ENCODE results near the gene RCOR1. TPM values are rescaled to one million over a fixed set of nuclear protein-coding genes. Genes with fewer than 3 reads are reported as not detected.

Gene RCOR1
- polyA plus RNA-seq, 1 donor from 2014 or later, result 10.4 TPM

DNA sequence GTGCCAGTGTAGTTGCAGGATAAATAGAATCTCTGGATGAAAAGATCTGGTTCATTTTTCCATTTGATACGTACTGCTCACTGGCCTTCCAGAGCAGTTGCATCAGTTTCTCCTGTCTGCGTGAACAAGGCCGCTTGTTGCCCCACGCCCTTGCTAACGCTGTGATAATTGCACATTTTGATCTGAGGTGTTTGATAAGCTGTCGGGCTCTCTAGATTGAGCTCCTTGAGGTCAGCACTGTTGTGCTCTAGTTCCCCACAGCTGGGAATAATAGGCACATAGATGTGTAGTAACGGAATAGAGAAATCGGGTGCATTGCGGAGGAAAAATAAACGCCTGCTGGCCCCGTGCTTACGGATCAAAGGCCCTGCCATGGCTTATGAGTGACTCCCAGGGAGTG lies 142.0 kb downstream of the RCOR1 start:
- H3K4me2 ChIP-seq (ENCODE audit: low read length), result no peak overlapping the region
- TF ChIP-seq EP300 (conservative IDR thresholded peaks at IDR 0.05; ENCODE audit: poor library complexity, severe bottlenecking) (no peak), EZH2 (IDR thresholded peaks at IDR 0.05; ENCODE audit: borderline replicate concordance, insufficient read depth, low read length, poor library complexity, severe bottlenecking) (no peak), CTCF (IDR thresholded peaks at IDR 0.05; ENCODE audit: poor library complexity, severe bottlenecking) (no peak), POLR2AphosphoS5 (IDR thresholded peaks at IDR 0.05) (no peak)
- TF ChIP-seq, protein P1, sequence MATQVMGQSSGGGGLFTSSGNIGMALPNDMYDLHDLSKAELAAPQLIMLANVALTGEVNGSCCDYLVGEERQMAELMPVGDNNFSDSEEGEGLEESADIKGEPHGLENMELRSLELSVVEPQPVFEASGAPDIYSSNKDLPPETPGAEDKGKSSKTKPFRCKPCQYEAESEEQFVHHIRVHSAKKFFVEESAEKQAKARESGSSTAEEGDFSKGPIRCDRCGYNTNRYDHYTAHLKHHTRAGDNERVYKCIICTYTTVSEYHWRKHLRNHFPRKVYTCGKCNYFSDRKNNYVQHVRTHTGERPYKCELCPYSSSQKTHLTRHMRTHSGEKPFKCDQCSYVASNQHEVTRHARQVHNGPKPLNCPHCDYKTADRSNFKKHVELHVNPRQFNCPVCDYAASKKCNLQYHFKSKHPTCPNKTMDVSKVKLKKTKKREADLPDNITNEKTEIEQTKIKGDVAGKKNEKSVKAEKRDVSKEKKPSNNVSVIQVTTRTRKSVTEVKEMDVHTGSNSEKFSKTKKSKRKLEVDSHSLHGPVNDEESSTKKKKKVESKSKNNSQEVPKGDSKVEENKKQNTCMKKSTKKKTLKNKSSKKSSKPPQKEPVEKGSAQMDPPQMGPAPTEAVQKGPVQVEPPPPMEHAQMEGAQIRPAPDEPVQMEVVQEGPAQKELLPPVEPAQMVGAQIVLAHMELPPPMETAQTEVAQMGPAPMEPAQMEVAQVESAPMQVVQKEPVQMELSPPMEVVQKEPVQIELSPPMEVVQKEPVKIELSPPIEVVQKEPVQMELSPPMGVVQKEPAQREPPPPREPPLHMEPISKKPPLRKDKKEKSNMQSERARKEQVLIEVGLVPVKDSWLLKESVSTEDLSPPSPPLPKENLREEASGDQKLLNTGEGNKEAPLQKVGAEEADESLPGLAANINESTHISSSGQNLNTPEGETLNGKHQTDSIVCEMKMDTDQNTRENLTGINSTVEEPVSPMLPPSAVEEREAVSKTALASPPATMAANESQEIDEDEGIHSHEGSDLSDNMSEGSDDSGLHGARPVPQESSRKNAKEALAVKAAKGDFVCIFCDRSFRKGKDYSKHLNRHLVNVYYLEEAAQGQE (IDR thresholded peaks at IDR 0.05; ENCODE audit: borderline replicate concordance), result no peak

GRCh38 chr14:102736956-102737355 lies 144.5 kb downstream of the RCOR1 start:
- TF ChIP-seq EZH2 (IDR thresholded peaks at IDR 0.05; ENCODE audit: borderline replicate concordance, insufficient read depth, low read length, poor library complexity, severe bottlenecking) (no peak), TAF1 (IDR thresholded peaks at IDR 0.05; ENCODE audit: low read depth) (no peak), SMC3 (conservative IDR thresholded peaks at IDR 0.05; ENCODE audit: poor library complexity) (no peak), POLR2AphosphoS5 (IDR thresholded peaks at IDR 0.05) (no peak), MXI1 (conservative IDR thresholded peaks at IDR 0.05; ENCODE audit: poor library complexity, severe bottlenecking) (no peak), EP300 (conservative IDR thresholded peaks at IDR 0.05; ENCODE audit: poor library complexity, severe bottlenecking) (no peak), RAD21 (conservative IDR thresholded peaks at IDR 0.05) (no peak), CTCF (IDR thresholded peaks at IDR 0.05; ENCODE audit: poor library complexity, severe bottlenecking) (no peak)
- TF ChIP-seq, protein P1 (IDR thresholded peaks at IDR 0.05; ENCODE audit: borderline replicate concordance), result no peak
- Histone ChIP-seq H3K9me2 (ENCODE audit: insufficient read depth, low read length) (no peaks in the 10 kb centered on the region), H3K36me3 (ENCODE audit: insufficient read depth, low read length) (no peaks in the 10 kb centered on the region), H4K20me1 (ENCODE audit: insufficient read depth) (no peaks in the 10 kb centered on the region), H3K9ac (ENCODE audit: low read length) (no peak overlapping the region), H3K9me3 (ENCODE audit: low read length) (no peaks in the 10 kb centered on the region), H3K4me3 (ENCODE audit: low read length) (no peak overlapping the region), H3K79me2 (replicated peaks; ENCODE audit: insufficient read depth, low read length) (no peaks in the 10 kb centered on the region), H3K4me2 (ENCODE audit: low read length) (no peak overlapping the region), H2AFZ (ENCODE audit: low read depth, low read length) (no peak overlapping the region), H3F3A (ENCODE audit: insufficient read depth, low read length, poor library complexity, severe bottlenecking) (no peaks in the 10 kb centered on the region), H3K27ac (ENCODE audit: low read length) (no peak overlapping the region), H3K27me3 (ENCODE audit: insufficient read depth, low read depth, low read length) (no peaks in the 10 kb centered on the region)

More for the DNA sequence above, 142.0 kb downstream of the RCOR1 start:
- H3K27ac ChIP-seq (ENCODE audit: low read length), result no peak overlapping the region
- no peaks in the 10 kb centered on the region for H3K27me3 ChIP-seq (ENCODE audit: insufficient read depth, low read depth, low read length)
- H3K9me3 ChIP-seq (ENCODE audit: low read length), result no peaks in the 10 kb centered on the region
- H2AFZ ChIP-seq (ENCODE audit: low read depth, low read length), result no peak overlapping the region
- no peaks in the 10 kb centered on the region for H3K9me2 ChIP-seq (ENCODE audit: insufficient read depth, low read length)
- H3K36me3 ChIP-seq (ENCODE audit: insufficient read depth, low read length), result no peaks in the 10 kb centered on the region
- H3K9ac ChIP-seq (ENCODE audit: low read length), result no peak overlapping the region
- no peaks in the 10 kb centered on the region for H4K20me1 ChIP-seq (ENCODE audit: insufficient read depth)
- no peak overlapping the region for H3K4me3 ChIP-seq (ENCODE audit: low read length)
- H3K79me2 ChIP-seq (replicated peaks; ENCODE audit: insufficient read depth, low read length), result no peaks in the 10 kb centered on the region
- no peaks in the 10 kb centered on the region for H3F3A ChIP-seq (ENCODE audit: insufficient read depth, low read length, poor library complexity, severe bottlenecking)

Data from neural cell (in vitro differentiated cells).